HCT116 (cell line): Measurements from ENCODE around the gene USP15. TPM values are rescaled to one million over a fixed set of nuclear protein-coding genes. Genes with fewer than 3 reads are reported as not detected.

ENCODE experiments used
- ATAC-seq: fragments of 200-7000 bp; cut with Tn5 transposase; 2 replicates; pipeline ENCODE4 v1.9.1; 2020; ENCODE audit warnings: mild to moderate bottlenecking, moderate library complexity
- BruUV-seq: library from RNA; stranded (reverse); fragments of 400-500 nt; replicated peaks from 2 replicates; lab custom pipeline; 2021; lab: Mats Ljungman, UMichigan
- CTCF ChIA-PET: fragments of 300-600 bp; sonication (Branson Sonifier 250); formaldehyde crosslinking; loops from one replicate; lab custom pipeline; 2021; ENCODE audit warnings: antibody characterized with exemption; lab: Charles Lee
- POLR2A ChIA-PET: fragments of 300-600, 350-600 bp; sonication (Branson Sonifier 250); formaldehyde crosslinking; loops from one replicate; lab custom pipeline; 2021; ENCODE audit warnings: antibody characterized with exemption; lab: Charles Lee
- RAD21 ChIA-PET, 2 experiments: fragments of 300-600 bp; sonication (Branson Sonifier 250); formaldehyde crosslinking; loops; one replicate each; lab custom pipeline; 2023; ENCODE audit warnings: low total read pairs in 2 of 2; ENCODE audit not compliant: uncharacterized antibody in 2 of 2, unreplicated experiment in 2 of 2, low non-redundant PET in 1 of 2; lab: Charles Lee
- DNase-seq: peaks from one replicate; pipeline ENCODE4 v3.0.0-alpha.2; 2010; ENCODE audit warnings: low read depth, low spot score
- H2AFZ ChIP-seq: fragments of 200-600 bp; shearing (Covaris generic), sonication (generic); 2 replicates; pipeline ENCODE4 v1.6.1; 2017; ENCODE audit warnings: low read depth, mixed run types, mixed read lengths, antibody characterized with exemption, low read length; ENCODE audit not compliant: poor library complexity, severe bottlenecking
- H3K27ac ChIP-seq: 2 replicates; pipeline ENCODE4 v1.5.1; 2012; ENCODE audit warnings: low read depth, low read length
- H3K27me3 ChIP-seq: fragments of 200-600 bp; sonication (generic); 2 replicates; pipeline ENCODE4 v1.6.1; 2016; ENCODE audit warnings: mixed run types, low read length, mixed read lengths; ENCODE audit not compliant: insufficient read depth
- H3K36me3 ChIP-seq, 2 experiments: fragments of 200-500 bp in 1 of 2; fragments of 200-600 bp in 1 of 2; sonication (Bioruptor generic) in 1 of 2; sonication (generic) in 1 of 2; 2 replicates each; pipeline versions ENCODE4 v1.5.1 to v1.6.1; 2014 to 2016; ENCODE audit warnings: low read length in 2 of 2, inconsistent platforms in 1 of 2, mixed read lengths in 1 of 2, mixed run types in 1 of 2; ENCODE audit not compliant: insufficient read depth in 2 of 2, control insufficient read depth in 1 of 2
- H3K4me1 ChIP-seq, 2 experiments: fragments of 200-600 bp in 1 of 2; sonication (generic) in 1 of 2; 2 replicates each; pipeline versions ENCODE4 v1.5.1 to v1.6.1; 2012 to 2017; ENCODE audit warnings: low read length in 2 of 2, inconsistent platforms in 1 of 2, mild to moderate bottlenecking in 1 of 2, mixed read lengths in 1 of 2, mixed run types in 1 of 2, moderate library complexity in 1 of 2; ENCODE audit not compliant: insufficient read depth in 2 of 2, control insufficient read depth in 1 of 2
- H3K4me2 ChIP-seq: fragments of 200-600 bp; sonication (generic); 2 replicates; pipeline ENCODE4 v1.6.1; 2017; ENCODE audit warnings: mixed run types, low read length, mixed read lengths
- H3K4me3 ChIP-seq, 2 experiments: fragments of 200-600 bp in 1 of 2; sonication (generic) in 1 of 2; replicated peaks in 1 of 2; 2 replicates each; pipeline ENCODE4 v1.5.1; 2011 to 2016; ENCODE audit warnings: low read length in 2 of 2, control low read depth in 1 of 2, low read depth in 1 of 2, mild to moderate bottlenecking in 1 of 2, mixed read lengths in 1 of 2, mixed run types in 1 of 2
- H3K79me2 ChIP-seq: fragments of 200-600 bp; sonication (generic); 2 replicates; pipeline ENCODE4 v1.6.1; 2017; ENCODE audit warnings: mild to moderate bottlenecking, mixed run types, low read length, moderate library complexity, mixed read lengths; ENCODE audit not compliant: insufficient read depth
- H3K9ac ChIP-seq: fragments of 200-600 bp; sonication (generic); 2 replicates; pipeline ENCODE4 v1.6.1; 2016; ENCODE audit warnings: low read length, mixed read lengths
- H3K9me2 ChIP-seq: fragments of 200-600 bp; sonication (generic), shearing (Covaris generic); 2 replicates; pipeline ENCODE4 v1.6.1; 2017; ENCODE audit warnings: mixed run types, mild to moderate bottlenecking, moderate library complexity; ENCODE audit not compliant: insufficient read depth
- H3K9me3 ChIP-seq, 2 experiments: fragments of 200-500 bp in 1 of 2; fragments of 200-600 bp in 1 of 2; sonication (Bioruptor generic) in 1 of 2; sonication (generic) in 1 of 2; 2 replicates each; pipeline ENCODE4 v1.6.1; 2014 to 2017; ENCODE audit warnings: low read length in 2 of 2, mixed read lengths in 2 of 2, inconsistent platforms in 1 of 2, low read depth in 1 of 2, mild to moderate bottlenecking in 1 of 2, mixed run types in 1 of 2, moderate library complexity in 1 of 2; ENCODE audit not compliant: control insufficient read depth in 1 of 2, insufficient read depth in 1 of 2
- H4K20me1 ChIP-seq: fragments of 200-600 bp; sonication (generic), shearing (Covaris generic); 2 replicates; pipeline ENCODE4 v1.6.1; 2017; ENCODE audit warnings: mixed run types, mild to moderate bottlenecking, moderate library complexity; ENCODE audit not compliant: insufficient read depth
- CTCF ChIP-seq, 3 experiments: fragments of 200-600 bp in 1 of 3; sonication (generic) in 1 of 3; IDR thresholded peaks in 2 of 3; conservative IDR thresholded peaks in 1 of 3; 2 replicates each; pipeline ENCODE4 v1.5.1; 2012 to 2017; ENCODE audit warnings: low read depth in 2 of 3, low read length in 2 of 3, antibody characterized with exemption in 1 of 3, borderline replicate concordance in 1 of 3, control low read depth in 1 of 3, mild to moderate bottlenecking in 1 of 3, mixed read lengths in 1 of 3, mixed run types in 1 of 3, moderate library complexity in 1 of 3; ENCODE audit not compliant: insufficient read depth in 1 of 3
- EZH2 ChIP-seq: fragments of 200-600 bp; sonication (generic); IDR thresholded peaks from 2 replicates; pipeline ENCODE4 v1.6.1; 2017; ENCODE audit warnings: antibody characterized with exemption, mixed run types
- JUND ChIP-seq: IDR thresholded peaks from 2 replicates; pipeline ENCODE4 v1.6.1; 2012
- TCF7L2 ChIP-seq: IDR thresholded peaks from 2 replicates; pipeline ENCODE4 v1.7.0; 2011; ENCODE audit warnings: borderline replicate concordance, inconsistent platforms; ENCODE audit not compliant: insufficient read depth, insufficient read length; ENCODE audit errors: extremely low read depth
- ZBTB33 ChIP-seq: IDR thresholded peaks from 2 replicates; pipeline ENCODE4 v1.6.1; 2011; ENCODE audit warnings: mild to moderate bottlenecking, low read length, moderate library complexity; ENCODE audit not compliant: insufficient replicate concordance; ENCODE audit errors: extremely low read depth
- intact Hi-C: fragments of 100-400 bp; cut with micrococcal nuclease; formaldehyde crosslinking; loops from 2 replicates; pipeline ENCODE4 v1.10.0; 2022
- total RNA-seq: library from RNA; stranded (reverse); gene quantifications from one replicate; pipeline ENCODE4 v1.2.1, GENCODE V29; 2021; ENCODE audit not compliant: unreplicated experiment

USP15 gene
- total RNA-seq, 1 experiment from 2014 or later, result 49.5 TPM

GRCh38 chr12:62296001-62296400 is 35.8 kb downstream of the USP15 start:
- Histone ChIP-seq H3K36me3 (peaks cover 0 to 2% of the 10 kb centered on the region in 2 experiments; a peak in 2 of 4 replicates), H3K9me2 (no peaks in the 10 kb centered on the region), H3K9me3 (no peaks in the 10 kb centered on the region), H3K4me2 (no peak overlapping the region), H2AFZ (no peak overlapping the region), H3K4me1 (peaks cover 5 to 16% of the 10 kb centered on the region in 2 experiments), H3K27ac (no peak overlapping the region), H4K20me1 (peaks cover 7% of the 10 kb centered on the region; the same call in 1 of the 2 replicates), H3K27me3 (no peaks in the 10 kb centered on the region), H3K9ac (no peak overlapping the region), H3K4me3 (no peak overlapping the region), H3K79me2 (peaks cover 62% of the 10 kb centered on the region)
- no TSS peak for BruUV-seq
- ChIA-PET POLR2A (no interaction called here), RAD21 (no interaction called here), CTCF (no interaction called here)
- no peak for TF ChIP-seq CTCF (IDR thresholded peaks at IDR 0.05 in 2 of 3, conservative IDR thresholded peaks at IDR 0.05 in 1 of 3; ENCODE audit: borderline replicate concordance in 1 of 3, insufficient read depth in 1 of 3, low read depth in 2 of 3, low read length in 2 of 3)
- no peak for TF ChIP-seq EZH2
- TF ChIP-seq ZBTB33, result no peak
- TF ChIP-seq TCF7L2, result no peak
- TF ChIP-seq JUND, result no peak
- intact Hi-C loops, result no loop called here
- DNase-seq (no peak), ATAC-seq (no peak)
